H1 (cell line): Measurements from ENCODE around the gene PCDHA7.
"Not testable (repeated sequence)": the region's sequence is repeated elsewhere in the genome, so short reads cannot be mapped to it uniquely, and the experiment has no call there.

Source experiments
- EP300 ChIP-seq, 2 experiments: IDR thresholded peaks; 1 replicate in 1 of 2; 2 replicates in 1 of 2; pipeline ENCODE4 v1.6.1; 2011 to 2012; ENCODE audit warnings: low read depth in 2 of 2, low read length in 2 of 2, mild to moderate bottlenecking in 2 of 2, borderline replicate concordance in 1 of 2, inconsistent platforms in 1 of 2, moderate library complexity in 1 of 2
- POLR2A ChIP-seq, 2 experiments: IDR thresholded peaks; 1 replicate in 1 of 2; 2 replicates in 1 of 2; pipeline ENCODE4 v1.6.1; 2011; ENCODE audit warnings: low read depth in 2 of 2, low read length in 2 of 2, mild to moderate bottlenecking in 2 of 2; ENCODE audit errors: control extremely low read depth in 1 of 2
- SP2 ChIP-seq: IDR thresholded peaks from 2 replicates; pipeline ENCODE4 v1.6.1; 2012; ENCODE audit warnings: mild to moderate bottlenecking, low read length, inconsistent platforms
- TF ChIP-seq, protein P1 (sequence below), 3 experiments: IDR thresholded peaks; 1 replicate in 2 of 3; 2 replicates in 1 of 3; pipeline versions ENCODE4 v1.5.1 to v1.6.1; 2011; ENCODE audit warnings: low read length in 3 of 3, mild to moderate bottlenecking in 3 of 3, inconsistent platforms in 2 of 3, low read depth in 1 of 3, moderate library complexity in 1 of 3; ENCODE audit not compliant: insufficient read depth in 1 of 3; ENCODE audit errors: control extremely low read depth in 1 of 3

DNA sequence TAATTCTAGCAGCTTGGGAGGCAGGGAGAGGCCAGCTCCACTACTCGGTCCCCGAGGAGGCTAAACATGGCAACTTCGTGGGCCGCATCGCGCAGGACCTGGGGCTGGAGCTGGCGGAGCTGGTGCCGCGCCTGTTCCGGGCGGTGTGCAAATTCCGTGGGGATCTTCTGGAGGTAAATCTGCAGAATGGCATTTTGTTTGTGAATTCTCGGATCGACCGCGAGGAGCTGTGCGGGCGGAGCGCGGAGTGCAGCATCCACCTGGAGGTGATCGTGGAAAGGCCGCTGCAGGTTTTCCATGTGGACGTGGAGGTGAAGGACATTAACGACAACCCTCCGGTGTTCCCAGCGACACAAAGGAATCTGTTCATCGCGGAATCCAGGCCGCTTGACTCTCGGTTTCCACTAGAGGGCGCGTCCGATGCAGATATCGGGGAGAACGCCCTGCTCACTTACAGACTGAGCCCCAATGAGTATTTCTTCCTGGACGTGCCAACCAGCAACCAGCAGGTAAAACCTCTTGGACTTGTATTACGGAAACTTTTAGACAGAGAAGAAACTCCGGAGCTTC is 455 bp downstream of the PCDHA7 start:
- not testable (repeated sequence) for TF ChIP-seq POLR2A (IDR thresholded peaks at IDR 0.05; ENCODE audit: control extremely low read depth in 1 of 2, low read depth in 2 of 2, low read length in 2 of 2); SP2; EP300 (IDR thresholded peaks at IDR 0.05; ENCODE audit: borderline replicate concordance in 1 of 2, low read depth in 2 of 2, low read length in 2 of 2)
- TF ChIP-seq, protein P1, sequence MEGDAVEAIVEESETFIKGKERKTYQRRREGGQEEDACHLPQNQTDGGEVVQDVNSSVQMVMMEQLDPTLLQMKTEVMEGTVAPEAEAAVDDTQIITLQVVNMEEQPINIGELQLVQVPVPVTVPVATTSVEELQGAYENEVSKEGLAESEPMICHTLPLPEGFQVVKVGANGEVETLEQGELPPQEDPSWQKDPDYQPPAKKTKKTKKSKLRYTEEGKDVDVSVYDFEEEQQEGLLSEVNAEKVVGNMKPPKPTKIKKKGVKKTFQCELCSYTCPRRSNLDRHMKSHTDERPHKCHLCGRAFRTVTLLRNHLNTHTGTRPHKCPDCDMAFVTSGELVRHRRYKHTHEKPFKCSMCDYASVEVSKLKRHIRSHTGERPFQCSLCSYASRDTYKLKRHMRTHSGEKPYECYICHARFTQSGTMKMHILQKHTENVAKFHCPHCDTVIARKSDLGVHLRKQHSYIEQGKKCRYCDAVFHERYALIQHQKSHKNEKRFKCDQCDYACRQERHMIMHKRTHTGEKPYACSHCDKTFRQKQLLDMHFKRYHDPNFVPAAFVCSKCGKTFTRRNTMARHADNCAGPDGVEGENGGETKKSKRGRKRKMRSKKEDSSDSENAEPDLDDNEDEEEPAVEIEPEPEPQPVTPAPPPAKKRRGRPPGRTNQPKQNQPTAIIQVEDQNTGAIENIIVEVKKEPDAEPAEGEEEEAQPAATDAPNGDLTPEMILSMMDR (IDR thresholded peaks at IDR 0.05; ENCODE audit: control extremely low read depth in 1 of 3, insufficient read depth in 1 of 3, low read depth in 1 of 3, low read length in 3 of 3): not testable (repeated sequence)
